Activated CD4-positive, alpha-beta T cell treated with anti-CD3 and anti-CD28 coated beads, Interleukin-2, amount 50 U/mL, for 1 hour (primary cell): ENCODE results near the gene SFXN4.

Source experiments
- DNase-seq: peaks from one replicate; pipeline ENCODE4 v3.0.0-alpha.2; 2020

SFXN4 gene, protein sequence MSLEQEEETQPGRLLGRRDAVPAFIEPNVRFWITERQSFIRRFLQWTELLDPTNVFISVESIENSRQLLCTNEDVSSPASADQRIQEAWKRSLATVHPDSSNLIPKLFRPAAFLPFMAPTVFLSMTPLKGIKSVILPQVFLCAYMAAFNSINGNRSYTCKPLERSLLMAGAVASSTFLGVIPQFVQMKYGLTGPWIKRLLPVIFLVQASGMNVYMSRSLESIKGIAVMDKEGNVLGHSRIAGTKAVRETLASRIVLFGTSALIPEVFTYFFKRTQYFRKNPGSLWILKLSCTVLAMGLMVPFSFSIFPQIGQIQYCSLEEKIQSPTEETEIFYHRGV

DNA sequence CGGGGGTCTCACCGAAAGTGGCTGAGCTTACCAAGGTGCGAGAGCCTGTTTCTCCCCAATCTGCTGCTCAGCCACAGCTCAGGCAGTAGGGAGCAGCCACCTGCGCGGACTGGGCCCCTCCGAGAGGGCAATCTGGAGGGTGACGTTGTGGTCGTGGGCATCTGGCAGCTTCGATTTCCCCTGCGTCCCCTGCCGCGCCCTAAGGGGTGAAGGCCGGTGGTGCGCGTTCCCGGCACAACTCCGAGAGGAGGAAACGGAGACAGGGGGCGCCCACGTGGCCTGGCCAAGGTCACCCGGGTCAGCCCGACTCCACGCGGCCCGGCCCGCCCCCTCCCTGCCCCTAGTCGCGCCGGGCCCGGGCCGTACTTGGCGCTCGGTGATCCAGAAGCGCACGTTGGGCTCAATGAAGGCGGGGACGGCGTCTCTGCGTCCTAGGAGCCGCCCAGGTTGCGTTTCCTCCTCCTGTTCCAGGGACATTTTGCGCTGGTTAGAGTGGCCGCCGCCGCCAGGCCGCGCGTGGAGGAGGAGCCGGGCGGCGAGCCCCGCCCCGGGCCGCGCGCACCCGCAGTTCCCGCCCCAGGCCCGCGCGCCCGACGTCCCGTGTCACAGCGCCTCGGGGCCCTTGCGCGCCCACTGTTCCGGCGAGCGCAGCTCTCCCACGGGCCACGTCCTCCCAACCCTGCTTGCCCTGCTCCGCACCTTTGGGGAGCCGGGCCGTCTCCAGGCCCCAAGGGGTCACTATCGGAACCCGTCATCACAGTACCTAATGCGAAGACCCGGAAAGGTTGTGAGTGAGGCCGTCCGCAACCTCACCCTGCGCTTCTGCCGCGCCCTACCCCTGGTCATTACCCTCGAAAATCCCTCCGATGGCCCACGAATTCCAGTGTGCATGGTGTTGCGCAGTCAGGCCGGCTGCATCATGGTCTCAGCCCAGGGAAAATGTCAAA lies at the start of gene SFXN4:
TSS of gene SFXN4 (minus strand) at position 544 of the 947 bp plus-strand sequence. CDS start at position 477, 67 bp downstream.
- DNase-seq, result peak; percentile 72

DNA sequence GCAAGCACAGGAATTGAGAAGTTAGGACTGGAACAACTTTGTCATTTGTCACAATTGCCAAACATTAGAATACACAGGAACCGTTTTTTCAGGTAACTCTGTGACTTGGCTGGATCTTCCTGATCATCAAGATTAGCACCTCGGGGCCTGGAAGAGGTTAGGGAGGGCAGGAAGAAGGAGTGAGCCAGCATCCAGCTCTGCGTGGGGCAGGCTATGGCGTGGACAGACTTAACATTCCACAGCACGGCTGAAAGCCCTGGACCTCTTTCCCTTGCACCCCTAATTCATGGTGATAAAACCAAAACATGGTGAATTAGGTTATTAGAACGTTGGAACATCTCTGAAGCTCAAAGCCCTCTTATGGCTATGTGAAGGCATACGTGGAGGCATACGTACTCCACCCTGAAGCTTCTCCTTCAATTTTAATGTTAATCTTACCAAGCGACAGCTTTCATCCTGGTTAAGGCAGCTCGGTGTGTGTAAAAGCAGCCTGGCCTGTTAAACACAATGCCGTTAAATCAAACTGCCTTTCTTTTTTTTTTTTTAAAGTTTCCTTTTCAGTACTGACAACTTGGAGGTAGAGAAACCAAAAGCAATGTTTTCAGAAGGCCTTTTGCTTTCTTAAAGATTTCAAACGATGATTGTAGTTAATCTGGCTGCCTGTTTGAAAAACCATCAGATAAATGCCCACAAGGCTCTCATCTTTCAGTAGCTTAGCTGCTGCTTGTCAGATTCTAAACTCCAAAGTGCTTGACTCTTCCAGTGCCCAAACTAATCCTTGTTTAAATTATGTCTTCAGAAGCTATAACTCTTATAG lies 46.3 kb upstream of the SFXN4 start:
- no peak for DNase-seq

DNA sequence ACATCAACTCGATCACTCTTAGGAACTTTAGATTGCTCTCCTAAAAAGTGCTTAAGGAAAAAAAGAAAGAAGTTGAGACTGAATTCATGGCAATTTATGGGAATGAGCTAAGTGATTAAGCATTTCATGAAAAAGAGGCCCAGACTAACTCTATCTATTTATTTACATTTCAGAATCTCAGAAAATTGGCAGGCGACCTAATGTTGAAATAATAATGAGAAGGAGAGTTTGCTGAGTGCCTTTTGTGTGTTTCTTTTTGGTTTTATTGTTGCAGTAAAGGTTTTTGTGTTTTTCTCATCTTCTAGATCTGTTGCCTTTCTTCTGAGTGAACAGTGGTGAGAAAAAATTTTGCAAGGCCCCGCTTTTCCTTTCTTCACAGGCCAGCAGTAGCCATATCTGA lies 45.7 kb upstream of the SFXN4 start:
- DNase-seq, result no peak

DNA sequence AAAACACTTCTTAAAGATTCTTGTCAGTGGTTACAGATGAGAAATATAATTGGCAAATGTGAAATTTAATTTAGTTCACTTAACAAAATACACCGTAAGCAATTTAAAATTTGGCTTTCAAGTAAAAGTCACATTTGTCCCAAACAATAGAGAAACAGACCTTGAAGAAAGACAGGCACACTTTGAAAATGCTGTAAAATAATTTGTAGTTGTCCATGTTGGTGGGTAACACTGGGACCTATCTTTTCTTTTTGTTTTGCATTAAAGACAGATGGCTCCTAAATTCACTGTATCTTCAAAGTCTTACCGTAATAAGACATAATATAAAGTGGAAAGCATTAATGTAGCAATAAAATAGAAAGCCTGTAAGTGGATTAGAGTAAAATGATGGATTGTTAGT lies 45.1 kb upstream of the SFXN4 start:
- no peak for DNase-seq

DNA sequence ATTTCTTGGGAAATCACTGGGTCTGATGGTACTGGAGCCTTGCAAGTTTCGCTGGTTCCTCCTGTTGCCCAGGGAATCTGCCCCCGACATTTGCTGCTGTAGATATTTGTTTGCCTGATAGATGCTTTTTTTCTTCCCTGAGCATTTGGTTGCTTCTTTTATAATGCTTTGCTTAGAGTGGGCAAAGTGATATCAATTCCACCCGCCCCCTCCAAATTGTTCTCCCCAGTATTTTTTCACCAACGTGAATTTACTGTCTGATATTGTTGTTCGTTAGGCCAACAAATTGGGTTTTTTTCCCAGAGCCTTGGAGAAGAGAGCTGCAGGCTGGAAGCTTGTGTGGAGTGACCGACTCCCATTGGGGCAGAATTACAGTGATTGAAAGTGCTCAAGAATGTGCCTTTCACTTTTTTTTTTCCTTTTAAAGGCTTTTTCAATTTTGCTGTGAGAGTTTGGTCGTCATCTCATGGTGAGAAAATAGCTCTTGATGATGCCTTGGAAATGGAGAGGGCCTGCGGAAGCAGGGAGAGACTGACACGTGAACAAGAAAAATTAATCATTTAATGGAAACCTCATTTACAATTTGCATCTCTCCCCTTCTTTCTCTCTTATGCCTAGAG lies 44.3 kb upstream of the SFXN4 start:
- DNase-seq, result no peak

DNA sequence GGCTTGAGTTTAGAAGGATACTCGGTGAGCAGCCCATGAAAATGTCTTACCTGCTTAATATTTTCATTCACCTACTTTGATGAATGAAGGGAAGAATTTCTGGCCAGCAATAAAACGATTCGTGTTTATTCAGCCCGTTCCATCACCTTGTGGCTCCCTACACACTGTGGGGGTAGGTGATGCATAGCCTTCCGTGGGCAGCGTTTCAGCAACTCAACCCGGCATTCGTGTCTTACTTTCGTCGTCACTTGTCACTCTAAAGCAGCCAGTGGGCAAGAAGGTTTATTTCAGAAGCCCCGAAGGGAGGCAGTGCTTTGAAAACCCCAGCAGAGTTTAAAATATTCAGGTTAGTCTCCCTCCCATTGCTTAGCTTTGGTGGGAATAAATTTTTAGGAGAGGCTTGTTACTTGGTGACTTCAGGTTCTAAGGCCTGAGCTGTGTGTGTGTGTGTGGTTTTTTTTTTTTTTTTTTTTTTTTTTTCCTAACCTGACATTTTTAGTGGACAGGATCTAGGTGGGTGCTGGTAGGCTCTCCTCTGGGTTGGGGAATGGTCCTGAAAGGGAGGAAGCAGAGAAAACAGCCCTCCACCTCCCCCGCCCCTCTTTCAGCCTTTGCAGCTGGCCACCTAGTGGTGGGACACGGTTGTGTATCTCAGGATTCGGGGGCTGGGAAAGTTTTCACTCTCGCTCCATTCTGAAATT lies 43.7 kb upstream of the SFXN4 start:
- peak; percentile 53 for DNase-seq

DNA sequence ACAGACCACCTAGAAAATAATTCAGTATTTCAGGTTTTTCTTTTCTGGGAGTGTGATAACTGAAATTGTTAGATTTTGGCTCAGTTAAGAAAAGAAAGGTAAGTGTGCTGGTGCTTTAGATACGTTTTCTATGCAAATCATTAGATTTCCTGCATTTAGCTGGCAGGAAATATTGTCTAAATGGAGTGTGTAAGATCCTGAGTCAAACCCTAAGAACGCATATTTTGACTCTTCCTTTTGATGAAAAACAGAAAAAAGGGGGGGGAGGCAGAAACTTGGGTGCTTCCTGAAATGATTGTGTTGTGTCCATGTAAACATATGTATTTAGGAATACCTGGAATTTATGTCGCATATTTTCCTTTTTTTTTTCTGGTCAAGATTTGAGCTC lies 43.0 kb upstream of the SFXN4 start:
- DNase-seq, result no peak

DNA sequence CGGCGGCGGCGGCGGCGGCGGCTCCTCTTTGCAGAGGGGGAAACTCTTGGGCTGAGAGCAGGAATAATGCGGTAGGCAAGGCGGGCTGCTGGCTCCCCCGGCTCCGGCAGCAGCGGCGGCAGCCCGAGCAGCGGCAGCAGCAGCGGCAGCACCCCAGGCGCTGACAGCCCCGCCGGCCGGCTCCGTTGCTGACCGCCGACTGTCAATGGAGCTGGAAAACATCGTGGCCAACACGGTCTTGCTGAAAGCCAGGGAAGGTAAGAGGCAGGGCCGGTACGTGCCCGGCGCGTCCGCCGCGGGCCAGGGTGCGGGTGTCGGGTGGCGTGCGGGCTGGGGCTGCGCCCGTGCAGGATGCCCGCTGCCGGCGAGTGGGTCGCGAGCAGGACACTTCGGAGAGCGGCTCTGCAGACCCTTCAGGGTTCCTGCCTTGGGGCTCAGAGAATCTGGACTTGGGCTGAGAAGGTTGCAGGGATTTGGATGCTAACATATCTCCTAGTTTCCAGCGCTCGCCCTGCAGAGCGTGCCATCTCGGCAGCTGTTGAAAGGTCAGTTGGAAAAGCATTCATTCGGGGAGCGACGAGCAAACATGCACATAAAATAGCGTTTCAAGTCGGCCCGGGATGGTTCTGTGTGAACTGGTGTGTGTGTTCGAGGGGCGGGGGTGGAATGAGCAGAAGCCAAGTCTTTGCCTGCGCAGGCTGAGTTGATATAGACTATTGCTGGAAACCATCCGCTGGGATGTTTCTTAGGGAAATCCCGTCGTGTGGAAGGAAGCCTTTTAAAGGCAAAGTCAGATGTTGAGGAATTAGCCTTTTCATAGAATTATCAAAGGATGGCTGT lies 42.4 kb upstream of the SFXN4 start:
- DNase-seq, result peak; percentile 30

DNA sequence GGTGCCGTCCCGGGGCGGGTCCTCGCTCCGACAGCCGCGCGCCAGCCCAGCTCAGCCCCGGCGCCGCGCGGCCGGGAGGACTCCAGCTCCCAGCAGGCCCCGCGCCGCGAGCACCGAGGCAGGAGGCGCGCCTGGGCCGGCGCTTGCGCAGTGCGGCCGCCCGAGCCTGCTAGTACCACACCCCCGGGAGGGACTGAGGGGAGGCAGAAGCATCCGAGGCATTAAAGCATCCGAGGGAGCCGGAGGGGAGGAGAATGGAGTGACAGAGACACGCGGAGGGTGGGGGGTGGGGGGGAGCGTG lies 41.8 kb upstream of the SFXN4 start, which contains the start of gene GRK5:
TSS of gene GRK5 (plus strand) at position 206 of the 301 bp plus-strand sequence. CDS start 347 bp downstream, outside the sequence.
- peak; percentile 93 for DNase-seq

DNA sequence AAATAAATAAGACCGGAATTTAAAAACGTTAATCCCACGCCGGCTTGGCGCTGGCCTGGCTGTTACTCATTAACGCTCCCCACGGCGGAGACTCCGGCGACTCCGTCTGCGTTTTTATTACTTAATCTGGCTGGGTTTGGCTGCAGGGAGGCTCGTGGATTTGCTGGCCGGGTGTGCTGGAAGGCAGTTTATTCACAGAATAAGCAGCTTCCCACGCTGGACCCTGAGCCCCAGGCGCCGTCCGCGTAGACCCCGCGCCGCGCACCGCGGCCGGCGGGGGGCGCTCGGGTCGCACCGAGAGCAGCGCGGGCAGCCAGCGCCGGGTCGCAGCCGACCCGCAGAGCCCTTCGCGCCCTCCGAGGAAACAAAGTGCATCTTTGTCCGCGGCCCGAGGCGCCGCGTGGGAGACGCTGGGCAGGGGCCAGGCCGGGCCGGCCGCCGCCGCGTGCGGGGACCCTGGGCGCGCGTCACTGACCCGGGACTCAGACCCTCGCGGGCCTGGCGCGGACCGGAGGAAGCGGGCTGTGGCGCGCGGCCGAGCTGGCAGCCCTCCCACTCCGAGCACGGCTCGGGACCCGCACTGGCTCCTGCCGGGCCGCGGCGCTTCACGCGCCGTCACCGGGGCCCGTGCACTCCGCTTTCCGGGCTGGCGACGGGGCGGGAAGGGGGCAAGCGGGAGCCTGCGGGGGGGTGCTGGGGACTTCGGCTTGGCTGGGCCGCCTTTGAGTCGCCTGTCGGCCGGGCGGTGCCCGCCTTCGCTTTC lies 41.3 kb upstream of the SFXN4 start:
- peak; percentile 64 for DNase-seq

DNA sequence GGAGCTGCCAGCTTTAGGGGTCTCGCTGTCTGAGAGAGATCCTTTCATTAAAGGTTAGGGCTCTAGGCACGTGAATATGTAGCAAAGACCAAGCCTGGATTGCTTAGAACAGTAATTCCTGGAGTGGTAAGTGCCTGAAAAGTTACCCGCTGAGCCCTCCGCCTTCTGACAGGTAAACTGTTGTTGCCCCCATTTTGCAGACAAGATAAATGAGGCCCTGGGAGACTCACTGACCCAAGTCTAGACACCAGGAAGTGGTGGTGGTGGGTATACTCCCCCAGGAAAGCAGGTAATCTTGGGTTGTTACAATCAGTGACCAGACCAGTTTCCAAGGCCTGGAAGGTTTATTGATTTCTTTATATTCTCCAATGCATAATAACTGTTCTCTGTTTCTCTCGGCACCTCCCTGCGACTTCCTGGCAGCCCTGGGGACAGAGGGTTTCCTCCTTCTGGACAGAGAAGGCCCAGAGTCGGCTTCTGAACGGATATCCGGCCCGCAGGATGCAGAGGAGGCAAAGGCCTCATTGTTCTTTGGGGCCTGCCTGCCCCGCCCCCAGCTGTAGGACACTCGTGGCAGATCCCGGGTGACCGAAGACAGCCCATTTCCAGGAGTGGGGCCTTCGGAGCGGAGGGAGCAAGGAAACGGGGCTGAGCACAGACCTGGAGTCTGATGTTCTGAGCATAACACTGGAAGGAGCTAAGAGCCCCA lies 40.5 kb upstream of the SFXN4 start:
- peak; percentile 16 for DNase-seq

DNA sequence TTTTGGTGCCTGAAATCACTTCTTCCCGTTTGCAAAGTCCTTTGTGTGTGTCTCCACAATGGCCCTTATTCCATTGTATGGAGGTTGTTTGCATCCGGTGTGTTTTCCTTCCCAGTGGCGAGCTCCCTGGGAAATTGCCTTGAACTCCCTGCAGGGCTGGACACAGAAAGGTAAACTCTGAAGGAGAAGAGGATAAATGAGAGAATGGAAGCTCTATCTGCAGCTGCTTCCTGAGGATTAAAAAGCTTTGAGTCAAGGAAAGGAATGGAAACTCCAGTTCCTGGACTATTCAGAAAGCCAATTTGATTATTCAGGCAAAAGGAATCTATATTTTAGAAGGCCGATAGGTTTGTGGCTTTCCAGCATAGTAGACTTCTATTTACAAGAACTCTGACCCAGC lies 37.5 kb upstream of the SFXN4 start:
- DNase-seq, result no peak

DNA sequence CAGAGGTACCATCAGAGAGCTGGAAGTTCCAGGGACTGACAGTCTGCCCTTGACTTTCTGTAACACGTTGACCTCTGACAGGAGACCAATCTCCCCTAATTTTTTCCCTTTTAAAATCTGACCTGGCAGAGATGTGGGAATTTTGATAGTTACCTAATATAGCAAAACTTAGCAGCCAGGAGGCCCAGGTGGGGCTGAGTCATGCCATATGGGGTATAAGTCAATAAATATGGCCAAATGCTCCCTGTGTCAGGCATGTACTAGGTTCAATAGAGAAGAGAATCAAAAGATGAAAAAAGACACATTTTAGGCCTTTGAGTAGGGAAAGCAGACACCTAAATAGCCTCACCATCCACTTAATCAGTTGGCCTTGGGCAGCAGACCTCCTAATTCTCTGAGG lies 35.7 kb upstream of the SFXN4 start:
- no peak for DNase-seq

DNA sequence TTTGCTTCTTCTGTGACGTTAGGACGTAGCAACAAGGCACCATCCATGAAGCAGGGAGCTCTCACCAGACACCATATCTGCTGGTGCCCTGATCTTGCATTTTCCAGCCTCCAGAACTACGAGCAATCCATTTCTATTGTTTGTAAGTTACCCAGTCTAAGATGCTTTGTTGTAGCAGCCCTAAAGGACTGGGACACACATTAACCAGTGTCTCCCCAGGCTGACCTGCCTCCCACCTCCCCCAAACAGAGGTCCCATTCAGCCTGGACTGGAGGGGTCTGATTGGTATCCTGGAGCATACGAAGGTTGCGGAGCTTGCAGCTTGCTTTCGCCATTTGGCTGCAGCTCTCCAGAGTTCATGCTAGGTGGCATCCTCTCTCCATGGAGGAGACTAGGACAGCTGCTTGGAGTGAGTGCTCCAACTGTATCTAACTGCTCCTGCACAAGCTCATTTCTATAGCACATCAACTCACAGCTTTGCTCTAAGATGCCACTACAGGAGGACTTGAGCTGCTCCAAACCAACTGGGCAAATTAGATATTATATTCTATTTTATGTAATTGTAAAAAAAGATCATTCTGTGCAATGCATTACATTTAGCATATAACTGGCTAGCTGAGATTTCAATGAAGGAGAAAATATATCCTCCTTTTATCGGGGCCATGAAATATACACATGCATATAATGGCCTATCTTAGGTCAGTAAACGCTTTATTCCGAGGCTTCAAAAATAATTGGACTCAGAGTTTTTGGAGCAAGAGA lies 33.9 kb upstream of the SFXN4 start:
- peak; percentile 30 for DNase-seq

DNA sequence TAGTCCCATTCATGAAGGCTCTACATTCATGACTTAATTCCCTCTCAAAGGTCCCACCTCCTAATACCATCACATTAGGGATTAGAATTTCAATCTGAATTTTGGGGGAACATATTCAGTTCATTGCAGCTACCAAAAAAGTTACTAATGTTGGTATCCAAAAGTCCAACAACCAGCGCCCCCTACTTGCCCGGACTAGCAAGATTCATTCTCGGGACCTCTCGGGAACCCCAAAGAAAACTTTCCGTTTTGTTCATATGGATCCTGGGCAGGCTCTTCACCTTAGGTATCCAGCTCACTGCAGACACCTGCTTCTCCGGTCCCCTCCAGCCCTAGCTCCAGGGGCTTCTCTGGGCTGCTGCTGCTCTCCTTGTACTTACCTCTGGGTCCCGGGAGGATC lies 32.9 kb upstream of the SFXN4 start:
- peak; percentile 33 for DNase-seq

DNA sequence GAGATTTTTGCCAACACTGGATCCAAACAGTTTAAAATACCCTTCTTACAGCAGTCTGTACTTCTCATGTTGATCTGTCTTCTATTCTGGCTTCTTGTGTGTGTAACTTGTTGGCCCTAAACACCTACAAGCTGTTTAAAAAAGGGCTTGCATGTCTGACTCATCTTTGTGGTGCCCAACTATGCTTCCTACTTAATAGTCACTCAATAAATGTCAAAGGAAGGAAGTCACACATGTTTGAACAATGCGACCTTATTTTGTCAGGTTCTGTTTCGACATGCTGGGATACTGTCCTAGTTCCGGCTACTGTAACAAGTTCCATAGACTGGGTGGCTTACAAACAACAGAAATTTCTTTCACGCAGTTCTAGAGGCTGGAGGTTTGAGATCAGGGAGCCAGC lies 32.4 kb upstream of the SFXN4 start:
- no peak for DNase-seq

DNA sequence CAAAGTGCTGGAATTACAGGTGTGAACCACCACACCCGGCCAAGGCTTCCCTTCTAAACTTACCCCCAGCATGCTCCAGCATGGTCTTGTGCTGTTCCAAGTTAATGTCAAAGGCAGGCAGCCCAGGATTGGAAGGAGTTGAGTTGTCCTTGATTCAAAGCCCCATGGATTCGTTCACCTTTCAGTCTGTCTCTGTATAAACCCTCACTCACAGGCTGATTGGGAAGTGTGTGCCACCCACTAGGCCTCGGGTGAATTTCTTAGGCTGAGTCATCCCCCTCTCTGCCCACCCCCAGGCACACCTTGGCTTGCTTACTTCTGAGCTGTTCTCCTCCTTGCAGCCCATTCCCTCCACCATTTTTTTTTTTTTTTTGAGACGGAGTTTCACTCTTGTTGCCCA lies 26.4 kb upstream of the SFXN4 start:
- no peak for DNase-seq

DNA sequence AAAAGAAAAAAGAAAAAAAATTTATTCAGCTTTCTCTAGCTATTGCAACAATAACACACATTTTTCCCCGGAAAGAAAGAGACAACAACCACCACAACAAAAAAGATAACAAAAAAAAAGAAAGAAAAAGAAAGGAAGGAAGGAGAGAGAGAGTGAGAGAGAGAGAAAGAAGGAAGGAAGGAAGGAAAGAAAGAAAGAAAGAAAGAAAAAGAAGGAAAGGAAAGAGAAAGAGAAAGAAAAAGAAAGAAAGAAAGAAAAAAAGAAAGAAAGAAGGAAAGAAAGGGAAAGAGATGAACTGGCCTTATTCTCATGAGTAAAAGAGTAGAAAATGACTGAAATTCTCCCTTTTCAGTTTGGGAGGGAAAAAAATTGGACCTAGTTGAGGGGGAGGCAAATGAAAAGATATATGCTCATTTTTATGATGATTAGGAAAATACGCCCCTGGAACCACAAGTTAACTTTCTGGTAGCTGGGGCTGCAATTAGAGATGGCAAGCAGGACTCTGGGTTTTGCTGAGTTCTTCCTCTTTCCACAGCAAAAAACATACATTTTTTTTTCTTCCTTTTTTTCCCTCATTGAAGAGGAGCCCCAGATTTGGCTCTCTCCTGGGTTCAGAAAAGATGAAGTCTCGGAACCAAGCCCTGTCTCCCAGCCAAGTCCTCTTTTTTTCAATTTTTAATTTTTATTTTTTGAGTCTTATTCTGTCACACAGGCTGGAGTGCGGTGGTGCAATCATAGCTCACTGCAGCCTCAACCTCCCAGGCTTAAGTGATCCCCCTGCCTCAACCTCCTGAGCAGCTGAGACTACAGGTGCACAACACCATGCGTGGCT lies 25.7 kb upstream of the SFXN4 start:
- DNase-seq, result no peak
